K562 (cell line): ENCODE results near the gene PSMD8. TPM values are rescaled to one million over a fixed set of nuclear protein-coding genes. Genes with fewer than 3 reads are reported as not detected.

Experiments
- CHD1 ChIP-seq: fragments of 200-600 bp; sonication (generic); IDR thresholded peaks from one replicate; pipeline ENCODE4 v1.6.1; 2012; ENCODE audit warnings: mild to moderate bottlenecking, moderate library complexity, low read length, inconsistent platforms
- ILF3 ChIP-seq: fragments of 450-650 bp; IDR thresholded peaks from 2 replicates; pipeline ENCODE4 v1.6.1; 2018; ENCODE audit warnings: antibody characterized with exemption, mild to moderate bottlenecking, moderate library complexity, borderline replicate concordance
- KHSRP ChIP-seq: fragments of 450-650 bp; IDR thresholded peaks from 2 replicates; pipeline ENCODE4 v1.6.1; 2017
- KLF16 ChIP-seq: IDR thresholded peaks from 2 replicates; pipeline ENCODE4 v1.6.1; 2016; ENCODE audit warnings: antibody characterized with exemption
- MEF2D ChIP-seq: conservative IDR thresholded peaks from 2 replicates; pipeline ENCODE4 v1.6.1; 2016; ENCODE audit warnings: low read depth, missing genetic modification characterization, missing compliant biosample characterization
- MTA3 ChIP-seq: fragments of 450-650 bp; formaldehyde crosslinking; IDR thresholded peaks from 2 replicates; pipeline ENCODE4 v1.6.1; 2017; ENCODE audit warnings: mild to moderate bottlenecking, borderline replicate concordance
- POLR3A ChIP-seq: IDR thresholded peaks from 2 replicates; pipeline ENCODE4 v1.6.1; 2011; ENCODE audit warnings: borderline replicate concordance, mild to moderate bottlenecking, moderate library complexity; ENCODE audit not compliant: insufficient read length, insufficient read depth; ENCODE audit errors: extremely low read depth
- SMAD4 ChIP-seq: fragments of 250-450 bp; sonication (Bioruptor Pico); conservative IDR thresholded peaks from 2 replicates; pipeline ENCODE4 v1.8.0; 2021; ENCODE audit warnings: inconsistent platforms, mild to moderate bottlenecking, moderate library complexity
- SMARCA5 ChIP-seq: fragments of 450-650 bp; IDR thresholded peaks from 2 replicates; pipeline ENCODE4 v1.6.1; 2016
- ZNF75A ChIP-seq: fragments of 450-650 bp; formaldehyde crosslinking; IDR thresholded peaks from 2 replicates; pipeline ENCODE4 v1.4.0; 2020; ENCODE audit warnings: mild to moderate bottlenecking
- polyA plus RNA-seq, 8 experiments: library from polyadenylated mRNA; depleted of rRNA in 4 of 8; stranded (reverse) in 5 of 8; unstranded in 3 of 8; fragments of >200 nt; fragmentation: Nextera tagmentation in 2 of 8; fragmentation: Illumina TruSeq in 1 of 8; extraction: Ambion mirVana in 2 of 8; extraction: Trizol in 1 of 8; gene quantifications; 2 replicates each; pipeline versions ENCODE4 v1.2.1 to v1.2.3, GENCODE V29; 2011 to 2014; ENCODE audit warnings: inconsistent platforms in 1 of 8, missing spikeins in 1 of 8
- total RNA-seq, 7 experiments: library from RNA; depleted of rRNA in 6 of 7; stranded (reverse); fragments of >200 nt in 6 of 7; fragmentation: Illumina TruSeq in 2 of 7; extraction: Trizol in 2 of 7; gene quantifications; 2 replicates each; pipeline versions ENCODE4 v1.2.1 to v1.2.3, GENCODE V29; 2011 to 2021; ENCODE audit warnings: low replicate concordance in 1 of 7
- TF ChIP-seq, protein P1 (sequence below), 2 experiments: fragments of 450-650 bp in 1 of 2; sonication (generic) in 1 of 2; formaldehyde crosslinking in 1 of 2; IDR thresholded peaks; 2 replicates each; pipeline versions ENCODE4 v1.7.1 to v1.9.0; 2016 to 2022; ENCODE audit warnings: inconsistent platforms in 1 of 2, mild to moderate bottlenecking in 1 of 2, missing genetic modification reagents in 1 of 2
- TF ChIP-seq, protein P2 (sequence below): fragments of 450-650 bp; IDR thresholded peaks from 2 replicates; pipeline ENCODE4 v1.6.1; 2018; ENCODE audit warnings: mild to moderate bottlenecking, low read depth; ENCODE audit not compliant: partially characterized antibody
- TF ChIP-seq, protein P3 (sequence below): fragments of 250-450 bp; sonication (Bioruptor Pico); IDR thresholded peaks from 2 replicates; pipeline ENCODE4 v1.4.0; 2020; ENCODE audit warnings: mild to moderate bottlenecking, moderate library complexity, borderline replicate concordance
- TF ChIP-seq, protein P4 (sequence below): sonication (generic); formaldehyde crosslinking; IDR thresholded peaks from 2 replicates; pipeline ENCODE4 v1.9.0; 2022; ENCODE audit warnings: mild to moderate bottlenecking, missing genetic modification reagents

The PSMD8 gene
- total and polyA plus RNA-seq, 9 of the 15 experiments (the other 6 are each of a cell fraction or from before 2014, with no cell fraction given), result 130 to 583 (median 315) TPM

DNA sequence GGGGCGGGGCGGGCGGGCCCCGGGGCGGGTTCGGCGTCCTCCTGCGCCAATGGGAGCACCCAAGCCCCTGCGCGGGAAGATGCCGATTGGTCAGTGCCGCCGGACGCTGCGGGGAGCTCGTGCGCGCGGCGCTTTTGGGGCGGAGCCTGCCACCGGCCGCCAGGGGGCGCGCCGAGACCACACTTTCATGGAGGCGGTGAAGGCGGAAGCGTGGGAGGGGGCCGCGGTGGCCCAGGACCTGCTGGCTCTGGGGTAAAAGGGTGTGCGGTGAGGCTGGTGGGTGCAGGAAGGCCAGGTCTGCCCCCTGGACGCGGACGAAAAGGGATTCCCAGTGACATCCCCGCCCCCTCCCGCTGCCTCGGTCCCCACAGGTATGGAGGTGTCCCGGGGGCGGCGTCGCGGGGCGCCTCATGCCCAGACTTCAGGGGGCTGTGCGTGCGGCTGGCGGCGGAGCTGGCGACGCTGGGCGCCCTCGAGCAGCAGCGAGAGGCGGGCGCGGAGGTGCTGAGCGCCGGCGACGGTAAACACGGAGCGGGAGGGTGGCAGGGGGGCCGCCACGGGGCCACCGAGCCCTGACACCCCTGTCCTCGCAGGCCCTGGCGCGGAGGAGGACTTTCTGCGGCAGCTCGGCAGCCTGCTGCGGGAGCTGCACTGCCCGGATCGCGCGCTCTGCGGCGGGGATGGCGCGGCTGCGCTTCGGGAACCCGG is 28.8 kb downstream of the PSMD8 start, which contains the start of gene FAM98C (continued):
- TF ChIP-seq, protein P1, sequence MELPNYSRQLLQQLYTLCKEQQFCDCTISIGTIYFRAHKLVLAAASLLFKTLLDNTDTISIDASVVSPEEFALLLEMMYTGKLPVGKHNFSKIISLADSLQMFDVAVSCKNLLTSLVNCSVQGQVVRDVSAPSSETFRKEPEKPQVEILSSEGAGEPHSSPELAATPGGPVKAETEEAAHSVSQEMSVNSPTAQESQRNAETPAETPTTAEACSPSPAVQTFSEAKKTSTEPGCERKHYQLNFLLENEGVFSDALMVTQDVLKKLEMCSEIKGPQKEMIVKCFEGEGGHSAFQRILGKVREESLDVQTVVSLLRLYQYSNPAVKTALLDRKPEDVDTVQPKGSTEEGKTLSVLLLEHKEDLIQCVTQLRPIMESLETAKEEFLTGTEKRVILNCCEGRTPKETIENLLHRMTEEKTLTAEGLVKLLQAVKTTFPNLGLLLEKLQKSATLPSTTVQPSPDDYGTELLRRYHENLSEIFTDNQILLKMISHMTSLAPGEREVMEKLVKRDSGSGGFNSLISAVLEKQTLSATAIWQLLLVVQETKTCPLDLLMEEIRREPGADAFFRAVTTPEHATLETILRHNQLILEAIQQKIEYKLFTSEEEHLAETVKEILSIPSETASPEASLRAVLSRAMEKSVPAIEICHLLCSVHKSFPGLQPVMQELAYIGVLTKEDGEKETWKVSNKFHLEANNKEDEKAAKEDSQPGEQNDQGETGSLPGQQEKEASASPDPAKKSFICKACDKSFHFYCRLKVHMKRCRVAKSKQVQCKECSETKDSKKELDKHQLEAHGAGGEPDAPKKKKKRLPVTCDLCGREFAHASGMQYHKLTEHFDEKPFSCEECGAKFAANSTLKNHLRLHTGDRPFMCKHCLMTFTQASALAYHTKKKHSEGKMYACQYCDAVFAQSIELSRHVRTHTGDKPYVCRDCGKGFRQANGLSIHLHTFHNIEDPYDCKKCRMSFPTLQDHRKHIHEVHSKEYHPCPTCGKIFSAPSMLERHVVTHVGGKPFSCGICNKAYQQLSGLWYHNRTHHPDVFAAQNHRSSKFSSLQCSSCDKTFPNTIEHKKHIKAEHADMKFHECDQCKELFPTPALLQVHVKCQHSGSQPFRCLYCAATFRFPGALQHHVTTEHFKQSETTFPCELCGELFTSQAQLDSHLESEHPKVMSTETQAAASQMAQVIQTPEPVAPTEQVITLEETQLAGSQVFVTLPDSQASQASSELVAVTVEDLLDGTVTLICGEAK (IDR thresholded peaks at IDR 0.05), result no peak
- TF ChIP-seq, protein P1 (CRISPR knock-in tag; IDR thresholded peaks at IDR 0.05), result no peak
- TF ChIP-seq KHSRP (no peak), CHD1 (peak; percentile 94), SMARCA5 (no peak), POLR3A (no peak), SMAD4 (0 out of 2 replicates have a peak, but pooled peaks have one; percentile 27), MTA3 (peak; percentile 84), MEF2D (tag) (no peak), ILF3 (no peak), KLF16 (peak; percentile 57), ZNF75A (no peak)
- TF ChIP-seq, protein P2, sequence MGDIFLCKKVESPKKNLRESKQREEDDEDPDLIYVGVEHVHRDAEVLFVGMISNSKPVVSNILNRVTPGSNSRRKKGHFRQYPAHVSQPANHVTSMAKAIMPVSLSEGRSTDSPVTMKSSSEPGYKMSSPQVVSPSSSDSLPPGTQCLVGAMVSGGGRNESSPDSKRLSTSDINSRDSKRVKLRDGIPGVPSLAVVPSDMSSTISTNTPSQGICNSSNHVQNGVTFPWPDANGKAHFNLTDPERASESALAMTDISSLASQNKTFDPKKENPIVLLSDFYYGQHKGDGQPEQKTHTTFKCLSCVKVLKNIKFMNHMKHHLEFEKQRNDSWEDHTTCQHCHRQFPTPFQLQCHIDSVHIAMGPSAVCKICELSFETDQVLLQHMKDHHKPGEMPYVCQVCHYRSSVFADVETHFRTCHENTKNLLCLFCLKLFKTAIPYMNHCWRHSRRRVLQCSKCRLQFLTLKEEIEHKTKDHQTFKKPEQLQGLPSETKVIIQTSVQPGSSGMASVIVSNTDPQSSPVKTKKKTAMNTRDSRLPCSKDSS, result no peak
- TF ChIP-seq, protein P3, sequence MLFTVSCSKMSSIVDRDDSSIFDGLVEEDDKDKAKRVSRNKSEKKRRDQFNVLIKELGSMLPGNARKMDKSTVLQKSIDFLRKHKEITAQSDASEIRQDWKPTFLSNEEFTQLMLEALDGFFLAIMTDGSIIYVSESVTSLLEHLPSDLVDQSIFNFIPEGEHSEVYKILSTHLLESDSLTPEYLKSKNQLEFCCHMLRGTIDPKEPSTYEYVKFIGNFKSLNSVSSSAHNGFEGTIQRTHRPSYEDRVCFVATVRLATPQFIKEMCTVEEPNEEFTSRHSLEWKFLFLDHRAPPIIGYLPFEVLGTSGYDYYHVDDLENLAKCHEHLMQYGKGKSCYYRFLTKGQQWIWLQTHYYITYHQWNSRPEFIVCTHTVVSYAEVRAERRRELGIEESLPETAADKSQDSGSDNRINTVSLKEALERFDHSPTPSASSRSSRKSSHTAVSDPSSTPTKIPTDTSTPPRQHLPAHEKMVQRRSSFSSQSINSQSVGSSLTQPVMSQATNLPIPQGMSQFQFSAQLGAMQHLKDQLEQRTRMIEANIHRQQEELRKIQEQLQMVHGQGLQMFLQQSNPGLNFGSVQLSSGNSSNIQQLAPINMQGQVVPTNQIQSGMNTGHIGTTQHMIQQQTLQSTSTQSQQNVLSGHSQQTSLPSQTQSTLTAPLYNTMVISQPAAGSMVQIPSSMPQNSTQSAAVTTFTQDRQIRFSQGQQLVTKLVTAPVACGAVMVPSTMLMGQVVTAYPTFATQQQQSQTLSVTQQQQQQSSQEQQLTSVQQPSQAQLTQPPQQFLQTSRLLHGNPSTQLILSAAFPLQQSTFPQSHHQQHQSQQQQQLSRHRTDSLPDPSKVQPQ (CRISPR knock-in tag), result no peak
- TF ChIP-seq, protein P4, sequence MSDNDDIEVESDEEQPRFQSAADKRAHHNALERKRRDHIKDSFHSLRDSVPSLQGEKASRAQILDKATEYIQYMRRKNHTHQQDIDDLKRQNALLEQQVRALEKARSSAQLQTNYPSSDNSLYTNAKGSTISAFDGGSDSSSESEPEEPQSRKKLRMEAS, result peak; percentile 78
